SK-N-SH treated with all-trans-retinoic acid at 6 μM for 48 hours (cell line): ENCODE data around the gene COMMD10.

Experiments
- ATAC-seq: fragments of 200-7000 bp; cut with Tn5 transposase; 3 replicates; pipeline ENCODE4 v1.9.1; 2020; ENCODE audit warnings: mild to moderate bottlenecking, moderate library complexity
- ARNTL ChIP-seq: fragments of 450-650 bp; formaldehyde crosslinking; IDR thresholded peaks from 2 replicates; pipeline ENCODE4 v1.5.0; 2020; ENCODE audit warnings: low read depth, mild to moderate bottlenecking, moderate library complexity, borderline replicate concordance
- BACH2 ChIP-seq: fragments of 250-450 bp; sonication (Bioruptor Pico); IDR thresholded peaks from 2 replicates; pipeline ENCODE4 v1.9.0; 2021; ENCODE audit warnings: mild to moderate bottlenecking, borderline replicate concordance
- CSDC2 ChIP-seq: fragments of 250-450 bp; sonication (Bioruptor Pico); IDR thresholded peaks from 2 replicates; pipeline ENCODE4 v1.5.0; 2020; ENCODE audit warnings: mild to moderate bottlenecking, moderate library complexity
- ESRRG ChIP-seq: fragments of 250-450 bp; sonication (Bioruptor Pico); IDR thresholded peaks from 2 replicates; pipeline ENCODE4 v1.6.1; 2021; ENCODE audit warnings: mild to moderate bottlenecking
- ISL1 ChIP-seq: fragments of 250-450 bp; sonication (Bioruptor Pico); IDR thresholded peaks from 2 replicates; pipeline ENCODE4 v2.1.2; 2022; ENCODE audit warnings: mild to moderate bottlenecking, moderate library complexity
- OSR1 ChIP-seq: fragments of 250-450 bp; sonication (Bioruptor Pico); IDR thresholded peaks from 2 replicates; pipeline ENCODE4 v1.8.0; 2022; ENCODE audit warnings: moderate library complexity, mild to moderate bottlenecking, inconsistent platforms
- PPARA ChIP-seq: fragments of 250-450 bp; sonication (Bioruptor Pico); IDR thresholded peaks from 2 replicates; pipeline ENCODE4 v1.5.0; 2020; ENCODE audit warnings: mild to moderate bottlenecking, borderline replicate concordance
- RARB ChIP-seq: fragments of 250-450 bp; sonication (Bioruptor Pico); IDR thresholded peaks from 2 replicates; pipeline ENCODE4 v1.8.0; 2021; ENCODE audit warnings: mild to moderate bottlenecking, moderate library complexity
- SNAI2 ChIP-seq: fragments of 250-450 bp; sonication (Bioruptor Pico); IDR thresholded peaks from 2 replicates; pipeline ENCODE4 v1.5.0; 2020; ENCODE audit warnings: mild to moderate bottlenecking, moderate library complexity
- TOX ChIP-seq: fragments of 250-450 bp; sonication (Bioruptor Pico); IDR thresholded peaks from 2 replicates; pipeline ENCODE4 v1.8.0; 2021; ENCODE audit warnings: mild to moderate bottlenecking, moderate library complexity, borderline replicate concordance
- ZC3H10 ChIP-seq: fragments of 250-450 bp; sonication (Bioruptor Pico); IDR thresholded peaks from 2 replicates; pipeline ENCODE4 v1.5.1; 2021; ENCODE audit warnings: mild to moderate bottlenecking, moderate library complexity
- ZFP3 ChIP-seq: fragments of 250-450 bp; sonication (Bioruptor Pico); IDR thresholded peaks from 2 replicates; pipeline ENCODE4 v1.5.0; 2020; ENCODE audit warnings: mild to moderate bottlenecking, moderate library complexity
- ZFP30 ChIP-seq: fragments of 450-650 bp; formaldehyde crosslinking; IDR thresholded peaks from 2 replicates; pipeline ENCODE4 v1.5.0; 2022; ENCODE audit warnings: mild to moderate bottlenecking, moderate library complexity
- ZNF565 ChIP-seq: fragments of 450-650 bp; formaldehyde crosslinking; conservative IDR thresholded peaks from 2 replicates; pipeline ENCODE4 v1.5.0; 2020; ENCODE audit warnings: low read depth, mild to moderate bottlenecking, moderate library complexity
- ZNF70 ChIP-seq: fragments of 450-650 bp; formaldehyde crosslinking; IDR thresholded peaks from 2 replicates; pipeline ENCODE4 v1.5.0; 2020; ENCODE audit warnings: mild to moderate bottlenecking, moderate library complexity
- ZNF8 ChIP-seq: fragments of 450-650 bp; formaldehyde crosslinking; IDR thresholded peaks from 2 replicates; pipeline ENCODE4 v1.5.0; 2020; ENCODE audit warnings: mild to moderate bottlenecking, moderate library complexity
- TF ChIP-seq, protein P1 (sequence below): fragments of 250-450 bp; sonication (Bioruptor Pico); IDR thresholded peaks from 2 replicates; pipeline ENCODE4 v1.8.0; 2021; ENCODE audit warnings: low read depth, mild to moderate bottlenecking, moderate library complexity, borderline replicate concordance
- TF ChIP-seq, protein P2 (sequence below): fragments of 250-450 bp; sonication (Bioruptor Pico); IDR thresholded peaks from 2 replicates; pipeline ENCODE4 v1.5.1; 2020; ENCODE audit warnings: low read depth, mild to moderate bottlenecking, moderate library complexity
- TF ChIP-seq, protein P3 (sequence below): fragments of 250-450 bp; sonication (Bioruptor Pico); IDR thresholded peaks from 2 replicates; pipeline ENCODE4 v1.8.0; 2020; ENCODE audit warnings: mild to moderate bottlenecking, moderate library complexity, borderline replicate concordance
- TF ChIP-seq, protein P4 (sequence below): fragments of 250-450 bp; sonication (Bioruptor Pico); IDR thresholded peaks from 2 replicates; pipeline ENCODE4 v1.5.0; 2020; ENCODE audit warnings: mild to moderate bottlenecking, moderate library complexity
- TF ChIP-seq, protein P5 (sequence below): fragments of 250-450 bp; sonication (Bioruptor Pico); IDR thresholded peaks from 2 replicates; pipeline ENCODE4 v1.5.1; 2021; ENCODE audit warnings: mild to moderate bottlenecking, moderate library complexity

Gene COMMD10

DNA sequence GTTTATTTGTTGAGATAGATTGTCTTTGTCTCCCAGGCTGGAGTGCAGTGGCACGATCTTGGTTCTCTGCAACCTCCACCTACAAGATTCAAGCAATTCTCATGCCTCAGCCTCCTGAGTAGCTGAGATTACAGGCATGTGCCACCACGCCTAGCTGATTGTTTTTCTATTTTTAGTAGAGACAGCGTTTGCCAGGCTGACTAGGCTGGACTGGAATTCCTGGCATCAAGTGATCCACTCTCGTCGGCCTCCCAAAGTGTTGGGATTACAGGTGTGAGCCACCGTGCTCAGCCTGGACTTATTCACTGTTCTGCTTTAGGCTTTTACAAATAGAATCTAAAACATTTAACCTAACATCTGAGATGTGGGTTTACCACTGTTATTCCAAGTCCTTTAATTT is 91.3 kb downstream of the COMMD10 start (continued):
- TF ChIP-seq, protein P1, sequence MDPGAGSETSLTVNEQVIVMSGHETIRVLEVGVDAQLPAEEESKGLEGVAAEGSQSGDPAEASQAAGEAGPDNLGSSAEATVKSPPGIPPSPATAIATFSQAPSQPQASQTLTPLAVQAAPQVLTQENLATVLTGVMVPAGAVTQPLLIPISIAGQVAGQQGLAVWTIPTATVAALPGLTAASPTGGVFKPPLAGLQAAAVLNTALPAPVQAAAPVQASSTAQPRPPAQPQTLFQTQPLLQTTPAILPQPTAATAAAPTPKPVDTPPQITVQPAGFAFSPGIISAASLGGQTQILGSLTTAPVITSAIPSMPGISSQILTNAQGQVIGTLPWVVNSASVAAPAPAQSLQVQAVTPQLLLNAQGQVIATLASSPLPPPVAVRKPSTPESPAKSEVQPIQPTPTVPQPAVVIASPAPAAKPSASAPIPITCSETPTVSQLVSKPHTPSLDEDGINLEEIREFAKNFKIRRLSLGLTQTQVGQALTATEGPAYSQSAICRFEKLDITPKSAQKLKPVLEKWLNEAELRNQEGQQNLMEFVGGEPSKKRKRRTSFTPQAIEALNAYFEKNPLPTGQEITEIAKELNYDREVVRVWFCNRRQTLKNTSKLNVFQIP (CRISPR knock-in tag): no peak

DNA sequence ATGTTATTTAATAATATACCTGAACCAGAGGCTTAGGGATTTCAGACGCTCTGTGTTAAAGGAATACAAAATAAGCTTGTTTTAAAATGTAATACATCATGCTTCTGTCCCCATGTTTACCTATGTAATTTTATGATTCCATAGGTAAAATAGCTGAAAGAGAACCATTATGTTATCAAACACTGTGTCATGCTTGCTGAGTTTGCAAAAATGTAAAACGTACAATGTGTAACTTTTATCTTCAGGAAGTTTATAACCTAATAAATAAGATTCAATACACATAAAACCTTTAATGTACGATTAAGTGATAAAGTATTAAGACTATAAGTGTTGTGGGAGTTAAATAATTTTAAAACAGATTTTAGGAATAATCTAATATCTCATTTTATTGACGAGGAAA is 94.1 kb downstream of the COMMD10 start:
- ATAC-seq: no peak
- TF ChIP-seq ZFP3 (CRISPR knock-in tag): no peak
- TF ChIP-seq, protein P2, sequence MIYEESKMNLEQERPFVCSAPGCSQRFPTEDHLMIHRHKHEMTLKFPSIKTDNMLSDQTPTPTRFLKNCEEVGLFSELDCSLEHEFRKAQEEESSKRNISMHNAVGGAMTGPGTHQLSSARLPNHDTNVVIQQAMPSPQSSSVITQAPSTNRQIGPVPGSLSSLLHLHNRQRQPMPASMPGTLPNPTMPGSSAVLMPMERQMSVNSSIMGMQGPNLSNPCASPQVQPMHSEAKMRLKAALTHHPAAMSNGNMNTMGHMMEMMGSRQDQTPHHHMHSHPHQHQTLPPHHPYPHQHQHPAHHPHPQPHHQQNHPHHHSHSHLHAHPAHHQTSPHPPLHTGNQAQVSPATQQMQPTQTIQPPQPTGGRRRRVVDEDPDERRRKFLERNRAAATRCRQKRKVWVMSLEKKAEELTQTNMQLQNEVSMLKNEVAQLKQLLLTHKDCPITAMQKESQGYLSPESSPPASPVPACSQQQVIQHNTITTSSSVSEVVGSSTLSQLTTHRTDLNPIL (CRISPR knock-in tag): no peak
- TF ChIP-seq, protein P3, sequence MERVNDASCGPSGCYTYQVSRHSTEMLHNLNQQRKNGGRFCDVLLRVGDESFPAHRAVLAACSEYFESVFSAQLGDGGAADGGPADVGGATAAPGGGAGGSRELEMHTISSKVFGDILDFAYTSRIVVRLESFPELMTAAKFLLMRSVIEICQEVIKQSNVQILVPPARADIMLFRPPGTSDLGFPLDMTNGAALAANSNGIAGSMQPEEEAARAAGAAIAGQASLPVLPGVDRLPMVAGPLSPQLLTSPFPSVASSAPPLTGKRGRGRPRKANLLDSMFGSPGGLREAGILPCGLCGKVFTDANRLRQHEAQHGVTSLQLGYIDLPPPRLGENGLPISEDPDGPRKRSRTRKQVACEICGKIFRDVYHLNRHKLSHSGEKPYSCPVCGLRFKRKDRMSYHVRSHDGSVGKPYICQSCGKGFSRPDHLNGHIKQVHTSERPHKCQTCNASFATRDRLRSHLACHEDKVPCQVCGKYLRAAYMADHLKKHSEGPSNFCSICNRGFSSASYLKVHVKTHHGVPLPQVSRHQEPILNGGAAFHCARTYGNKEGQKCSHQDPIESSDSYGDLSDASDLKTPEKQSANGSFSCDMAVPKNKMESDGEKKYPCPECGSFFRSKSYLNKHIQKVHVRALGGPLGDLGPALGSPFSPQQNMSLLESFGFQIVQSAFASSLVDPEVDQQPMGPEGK (CRISPR knock-in tag): no peak
- TF ChIP-seq, protein P4, sequence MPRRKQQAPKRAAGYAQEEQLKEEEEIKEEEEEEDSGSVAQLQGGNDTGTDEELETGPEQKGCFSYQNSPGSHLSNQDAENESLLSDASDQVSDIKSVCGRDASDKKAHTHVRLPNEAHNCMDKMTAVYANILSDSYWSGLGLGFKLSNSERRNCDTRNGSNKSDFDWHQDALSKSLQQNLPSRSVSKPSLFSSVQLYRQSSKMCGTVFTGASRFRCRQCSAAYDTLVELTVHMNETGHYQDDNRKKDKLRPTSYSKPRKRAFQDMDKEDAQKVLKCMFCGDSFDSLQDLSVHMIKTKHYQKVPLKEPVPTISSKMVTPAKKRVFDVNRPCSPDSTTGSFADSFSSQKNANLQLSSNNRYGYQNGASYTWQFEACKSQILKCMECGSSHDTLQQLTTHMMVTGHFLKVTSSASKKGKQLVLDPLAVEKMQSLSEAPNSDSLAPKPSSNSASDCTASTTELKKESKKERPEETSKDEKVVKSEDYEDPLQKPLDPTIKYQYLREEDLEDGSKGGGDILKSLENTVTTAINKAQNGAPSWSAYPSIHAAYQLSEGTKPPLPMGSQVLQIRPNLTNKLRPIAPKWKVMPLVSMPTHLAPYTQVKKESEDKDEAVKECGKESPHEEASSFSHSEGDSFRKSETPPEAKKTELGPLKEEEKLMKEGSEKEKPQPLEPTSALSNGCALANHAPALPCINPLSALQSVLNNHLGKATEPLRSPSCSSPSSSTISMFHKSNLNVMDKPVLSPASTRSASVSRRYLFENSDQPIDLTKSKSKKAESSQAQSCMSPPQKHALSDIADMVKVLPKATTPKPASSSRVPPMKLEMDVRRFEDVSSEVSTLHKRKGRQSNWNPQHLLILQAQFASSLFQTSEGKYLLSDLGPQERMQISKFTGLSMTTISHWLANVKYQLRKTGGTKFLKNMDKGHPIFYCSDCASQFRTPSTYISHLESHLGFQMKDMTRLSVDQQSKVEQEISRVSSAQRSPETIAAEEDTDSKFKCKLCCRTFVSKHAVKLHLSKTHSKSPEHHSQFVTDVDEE (CRISPR knock-in tag): no peak
- TF ChIP-seq ZFP30 (CRISPR knock-in tag): no peak
- no peak for TF ChIP-seq CSDC2 (CRISPR knock-in tag)
- no peak for TF ChIP-seq ZNF8
- TF ChIP-seq, protein P5, sequence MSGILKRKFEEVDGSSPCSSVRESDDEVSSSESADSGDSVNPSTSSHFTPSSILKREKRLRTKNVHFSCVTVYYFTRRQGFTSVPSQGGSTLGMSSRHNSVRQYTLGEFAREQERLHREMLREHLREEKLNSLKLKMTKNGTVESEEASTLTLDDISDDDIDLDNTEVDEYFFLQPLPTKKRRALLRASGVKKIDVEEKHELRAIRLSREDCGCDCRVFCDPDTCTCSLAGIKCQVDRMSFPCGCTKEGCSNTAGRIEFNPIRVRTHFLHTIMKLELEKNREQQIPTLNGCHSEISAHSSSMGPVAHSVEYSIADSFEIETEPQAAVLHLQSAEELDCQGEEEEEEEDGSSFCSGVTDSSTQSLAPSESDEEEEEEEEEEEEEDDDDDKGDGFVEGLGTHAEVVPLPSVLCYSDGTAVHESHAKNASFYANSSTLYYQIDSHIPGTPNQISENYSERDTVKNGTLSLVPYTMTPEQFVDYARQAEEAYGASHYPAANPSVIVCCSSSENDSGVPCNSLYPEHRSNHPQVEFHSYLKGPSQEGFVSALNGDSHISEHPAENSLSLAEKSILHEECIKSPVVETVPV (CRISPR knock-in tag): no peak
- TF ChIP-seq BACH2 (CRISPR knock-in tag): no peak
- TF ChIP-seq RARB (CRISPR knock-in tag): no peak
- TF ChIP-seq OSR1: no peak
- no peak for TF ChIP-seq ZNF70
- TF ChIP-seq ZNF565 (CRISPR knock-in tag): no peak
- no peak for TF ChIP-seq SNAI2
- no peak for TF ChIP-seq ESRRG (CRISPR knock-in tag)
- TF ChIP-seq ARNTL (CRISPR knock-in tag): no peak
- no peak for TF ChIP-seq TOX (CRISPR knock-in tag)
- no peak for TF ChIP-seq ISL1 (CRISPR knock-in tag)
- TF ChIP-seq, protein P1 (CRISPR knock-in tag): no peak

DNA sequence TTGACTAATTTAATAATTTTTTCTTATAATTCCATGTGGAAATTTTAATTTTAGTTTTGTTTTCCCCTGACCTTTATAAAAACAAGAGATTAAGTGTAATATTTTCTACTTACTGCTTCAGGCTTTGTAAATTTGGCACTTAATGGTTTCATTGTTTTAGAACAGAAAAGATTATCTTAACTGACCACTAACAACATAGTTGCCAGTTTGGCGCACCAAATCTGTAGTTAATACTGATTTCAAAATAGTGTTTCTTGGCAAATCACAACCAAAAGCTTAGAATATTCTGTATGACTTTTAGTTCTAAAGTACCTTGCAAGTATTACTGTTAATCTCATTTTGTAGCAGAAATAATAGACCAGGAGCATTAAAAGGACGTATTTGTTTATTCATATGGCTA is 124.3 kb downstream of the COMMD10 start:
- no peak for ATAC-seq
- TF ChIP-seq CSDC2 (CRISPR knock-in tag) (no peak), SNAI2 (no peak), ZNF8 (no peak), ZC3H10 (CRISPR knock-in tag) (no peak), ISL1 (CRISPR knock-in tag) (no peak), RARB (CRISPR knock-in tag) (no peak), ZFP3 (CRISPR knock-in tag) (no peak), ZNF565 (CRISPR knock-in tag) (no peak), ZNF70 (no peak), TOX (CRISPR knock-in tag) (no peak), PPARA (CRISPR knock-in tag) (no peak)
- TF ChIP-seq, protein P1 (CRISPR knock-in tag): no peak
- TF ChIP-seq, protein P4 (CRISPR knock-in tag): no peak
